CD4-positive, alpha-beta T cell treated with Interleukin-2 at 100 ng/mL for 4 hours (primary cell): ENCODE results near the gene ADGRB3.
"Not testable (repeated sequence)": the region's sequence is repeated elsewhere in the genome, so short reads cannot be mapped to it uniquely, and the experiment has no call there.

Source experiments
- DNase-seq: peaks from one replicate; pipeline ENCODE4 v3.0.0-alpha.2; 2020; ENCODE audit warnings: low spot score

The ADGRB3 gene

DNA sequence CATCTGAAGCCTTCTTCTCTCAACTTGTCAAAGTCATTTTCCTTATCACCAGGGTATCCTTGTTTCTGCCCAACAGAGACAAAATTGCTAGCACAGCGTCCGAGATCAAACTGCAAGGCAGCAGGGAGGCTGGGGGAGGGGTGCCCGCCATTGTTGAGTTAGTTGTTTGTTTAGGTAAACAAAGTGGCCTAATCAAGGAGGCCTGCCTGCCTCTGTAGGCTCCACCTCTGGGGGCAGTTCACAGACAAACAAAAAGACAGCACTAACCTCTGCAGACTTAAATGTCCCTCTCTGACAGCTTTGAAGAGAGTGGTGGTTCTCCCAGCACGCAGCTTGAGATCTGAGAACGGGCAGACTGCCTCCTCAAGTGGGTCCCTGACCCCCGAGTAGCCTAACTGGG lies 155.0 kb downstream of the ADGRB3 start:
- not testable (repeated sequence) for DNase-seq

DNA sequence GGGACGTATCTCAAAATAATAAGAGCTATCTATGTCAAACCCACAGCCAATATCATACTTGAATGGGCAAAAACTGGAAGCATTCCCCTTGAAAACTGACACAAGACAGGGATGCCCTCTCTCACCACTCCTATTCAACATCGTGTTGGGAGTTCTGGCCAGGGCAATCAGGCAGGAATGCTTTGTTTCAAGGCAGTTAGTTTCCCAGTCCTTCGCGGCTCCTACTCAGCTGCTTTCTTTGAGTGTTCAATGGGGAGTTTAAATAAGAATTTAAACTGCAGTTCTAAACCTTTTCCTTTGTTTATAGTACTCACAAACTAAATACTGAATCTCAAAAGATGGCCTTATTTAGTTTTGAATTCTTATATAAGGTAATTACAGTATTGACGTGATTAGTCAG lies 179.9 kb downstream of the ADGRB3 start:
- not testable (repeated sequence) for DNase-seq

DNA sequence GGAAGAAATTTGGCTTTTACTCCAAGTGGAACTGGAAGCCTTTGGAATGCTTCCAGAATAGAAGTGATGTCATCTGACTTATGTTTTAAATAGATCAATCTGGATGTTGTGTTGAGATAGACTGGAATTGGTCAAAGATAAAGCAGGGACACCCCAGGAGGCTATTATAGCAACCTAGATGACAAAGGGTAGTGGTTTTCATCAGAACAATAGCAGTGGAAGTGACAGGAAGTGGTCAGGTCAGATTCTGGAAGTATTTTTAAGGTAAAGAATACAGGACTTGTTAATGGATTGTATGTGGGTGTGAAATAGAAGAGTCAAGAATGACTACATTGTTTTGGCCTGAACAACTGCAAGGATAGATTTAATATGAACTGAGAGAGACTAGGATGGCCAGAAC lies 191.4 kb downstream of the ADGRB3 start:
- DNase-seq, result no peak

DNA sequence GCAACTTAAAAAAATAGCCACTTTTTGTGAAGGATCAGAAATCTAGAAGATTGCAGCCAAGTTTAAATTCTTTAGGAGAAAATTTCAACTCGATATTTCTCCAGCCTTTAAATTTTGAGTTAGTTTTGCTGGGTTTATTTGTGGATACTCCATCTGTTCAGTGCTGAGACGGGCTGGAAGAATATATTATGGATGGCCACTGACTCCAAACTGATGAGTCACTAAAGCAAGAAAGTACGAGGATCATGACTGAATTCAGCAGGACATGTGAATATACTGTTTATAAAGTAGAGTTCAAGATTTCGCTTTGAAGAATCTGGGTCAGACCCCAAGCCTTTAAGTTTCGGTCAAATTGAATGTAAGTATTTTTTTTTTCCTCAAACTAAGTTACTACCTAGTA lies 199.5 kb downstream of the ADGRB3 start:
- no peak for DNase-seq

DNA sequence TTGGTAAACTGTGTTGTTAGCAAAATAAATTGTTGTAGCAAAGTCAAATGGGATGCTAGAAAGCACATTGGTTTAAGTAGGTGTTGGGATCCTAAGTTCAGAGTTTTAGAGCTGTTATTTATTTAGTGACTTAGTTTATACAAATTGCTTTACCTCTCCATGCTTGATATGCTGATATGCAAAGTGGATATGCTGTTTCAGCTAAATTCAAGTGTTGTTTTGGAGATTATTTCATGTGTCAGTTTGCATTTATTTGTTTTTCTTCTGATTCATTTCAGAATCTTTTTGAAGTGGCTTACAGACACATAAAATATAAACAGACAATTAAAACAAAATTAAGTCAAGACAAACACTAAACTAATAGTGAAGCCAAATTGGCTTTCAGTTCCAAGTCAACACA lies 203.5 kb downstream of the ADGRB3 start:
- DNase-seq, result no peak

DNA sequence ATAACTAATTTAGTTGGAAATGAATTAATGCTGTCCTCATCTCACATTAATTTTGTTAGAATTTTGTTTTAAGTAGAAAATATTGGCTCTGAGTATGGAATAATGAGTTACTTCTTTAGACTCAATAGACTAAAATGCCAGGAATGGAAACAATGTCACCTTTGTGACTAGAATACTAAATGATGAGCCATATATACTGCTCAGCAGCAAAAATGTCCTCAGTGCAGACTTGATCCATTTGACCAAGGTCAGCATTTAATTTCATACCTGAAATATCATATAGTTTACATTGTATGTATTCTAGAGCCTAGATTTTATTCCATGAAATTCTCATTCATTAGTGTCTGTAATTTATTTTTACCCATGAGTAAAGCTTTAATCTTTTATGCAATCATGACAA lies 217.7 kb downstream of the ADGRB3 start:
- DNase-seq, result no peak

DNA sequence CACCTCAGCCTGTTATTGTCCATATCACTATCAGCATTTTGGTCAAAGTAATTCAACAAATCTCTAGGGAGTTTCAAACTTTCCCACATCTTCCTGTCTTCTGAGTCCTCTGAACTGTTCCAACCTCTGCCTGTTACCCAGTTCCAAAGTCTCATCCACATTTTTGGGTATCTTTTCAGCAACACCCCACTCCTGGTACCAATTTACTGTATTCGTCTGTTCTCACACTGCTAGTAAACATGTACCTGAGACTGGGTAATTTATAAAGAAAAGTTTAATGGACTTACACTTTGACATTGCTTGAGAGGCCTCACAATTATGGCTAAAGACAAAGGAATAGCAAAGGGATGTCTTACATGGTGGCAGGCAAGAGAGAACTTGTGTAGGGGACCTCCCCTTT lies 224.2 kb downstream of the ADGRB3 start:
- DNase-seq, result no peak

DNA sequence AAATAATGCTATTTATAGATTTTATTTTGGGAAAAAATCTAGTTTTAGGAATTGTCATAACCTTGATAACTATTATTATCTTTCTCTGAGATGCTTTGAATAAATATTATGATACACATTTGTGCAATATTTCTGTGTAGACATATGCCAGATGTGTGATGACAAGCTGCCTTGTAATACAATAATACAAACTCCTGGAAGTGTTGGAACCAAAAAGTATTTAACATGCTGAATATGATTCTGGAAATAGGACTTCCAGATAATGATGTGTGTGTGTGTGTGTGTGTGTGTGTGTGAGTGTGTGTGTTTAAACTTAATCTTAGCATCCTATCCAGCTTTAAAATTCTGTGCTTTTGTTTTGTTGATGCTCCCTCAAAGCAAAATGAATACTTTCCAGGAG lies 233.6 kb downstream of the ADGRB3 start:
- DNase-seq, result no peak

DNA sequence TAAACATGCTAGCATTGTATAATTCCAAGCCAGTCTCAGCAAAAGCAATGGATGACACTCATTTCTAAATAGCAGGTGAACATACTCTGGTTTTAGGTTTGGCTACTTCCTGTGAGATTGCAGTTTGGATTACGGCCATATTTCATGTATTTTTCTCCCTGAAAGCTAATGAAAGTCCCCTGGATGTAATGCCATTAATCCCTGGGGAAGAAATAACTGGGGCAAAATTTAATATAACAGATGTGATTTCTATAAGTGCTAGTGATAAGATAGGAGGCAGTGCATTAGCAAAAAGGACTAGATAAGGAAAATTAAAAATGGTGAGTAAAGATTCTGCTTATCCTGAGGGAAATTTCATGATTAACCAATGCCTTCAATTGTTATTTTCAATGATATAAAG lies 238.2 kb downstream of the ADGRB3 start:
- no peak for DNase-seq

DNA sequence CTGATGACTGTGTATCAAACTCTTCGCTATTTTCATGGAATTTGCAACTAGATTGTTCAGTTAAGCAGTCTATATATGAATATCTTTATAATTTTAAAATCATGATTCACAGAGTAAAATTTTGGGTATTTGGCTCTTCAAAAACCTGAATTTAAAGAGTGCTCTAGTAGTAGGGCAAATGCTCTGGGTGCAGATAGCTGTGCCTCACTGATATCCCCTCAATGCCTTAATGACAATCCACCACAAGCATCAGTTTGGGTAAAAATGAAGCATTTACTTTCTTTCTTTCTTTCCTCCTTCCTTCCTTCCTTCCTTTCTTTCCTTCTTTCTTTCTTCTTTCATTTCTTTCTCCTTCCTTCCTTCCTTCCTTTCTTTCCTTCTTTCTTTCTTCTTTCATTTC lies 239.7 kb downstream of the ADGRB3 start:
- DNase-seq, result no peak

DNA sequence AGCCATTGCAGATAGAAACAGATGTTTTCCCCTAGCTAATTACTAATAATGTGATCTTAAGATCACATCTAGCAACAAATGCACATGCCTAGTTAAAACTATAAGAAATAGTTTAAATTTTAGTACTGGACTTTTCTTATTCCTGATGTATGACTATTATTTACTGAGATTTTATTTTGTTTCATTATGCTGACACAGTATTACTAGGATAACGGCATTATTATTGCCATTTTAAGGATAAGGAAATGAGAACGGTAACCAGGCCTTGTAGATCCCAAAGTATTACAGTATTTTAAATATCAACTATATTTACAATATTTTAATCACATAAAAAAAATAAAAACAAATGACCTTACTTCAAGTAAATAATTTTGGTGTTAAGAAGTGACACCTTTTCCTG lies 240.3 kb downstream of the ADGRB3 start:
- no peak for DNase-seq

DNA sequence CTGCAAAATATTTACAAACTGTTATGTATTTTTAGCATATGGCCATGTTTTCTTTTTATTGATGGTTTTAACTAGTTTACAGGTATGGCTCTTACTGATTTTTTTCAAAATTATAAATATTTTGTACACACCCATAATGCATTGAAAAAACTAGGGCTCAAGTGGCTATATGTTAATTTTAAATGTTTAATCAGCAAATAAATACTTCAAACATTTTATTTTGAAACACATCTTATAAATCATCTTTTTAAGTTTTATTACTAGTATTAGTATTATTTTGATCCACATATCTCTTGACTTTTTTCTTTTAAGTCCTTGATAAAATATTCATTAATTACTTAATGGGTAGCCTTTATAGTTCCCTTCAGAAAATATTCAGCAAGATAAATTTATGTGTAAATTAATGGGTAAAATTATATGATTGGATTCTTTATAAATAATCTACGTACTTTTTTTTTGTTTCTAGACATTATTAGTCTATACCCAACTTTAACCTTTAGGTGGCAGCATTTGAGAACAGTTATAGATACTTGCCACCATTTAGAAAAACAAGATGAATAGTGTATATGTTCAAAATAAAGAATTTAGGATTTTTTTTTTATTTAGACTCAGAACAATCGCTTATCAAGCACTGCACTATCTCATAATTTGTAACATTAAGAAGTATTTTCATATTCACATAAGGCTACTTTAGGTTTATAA lies 241.9 kb downstream of the ADGRB3 start:
- DNase-seq, result no peak

DNA sequence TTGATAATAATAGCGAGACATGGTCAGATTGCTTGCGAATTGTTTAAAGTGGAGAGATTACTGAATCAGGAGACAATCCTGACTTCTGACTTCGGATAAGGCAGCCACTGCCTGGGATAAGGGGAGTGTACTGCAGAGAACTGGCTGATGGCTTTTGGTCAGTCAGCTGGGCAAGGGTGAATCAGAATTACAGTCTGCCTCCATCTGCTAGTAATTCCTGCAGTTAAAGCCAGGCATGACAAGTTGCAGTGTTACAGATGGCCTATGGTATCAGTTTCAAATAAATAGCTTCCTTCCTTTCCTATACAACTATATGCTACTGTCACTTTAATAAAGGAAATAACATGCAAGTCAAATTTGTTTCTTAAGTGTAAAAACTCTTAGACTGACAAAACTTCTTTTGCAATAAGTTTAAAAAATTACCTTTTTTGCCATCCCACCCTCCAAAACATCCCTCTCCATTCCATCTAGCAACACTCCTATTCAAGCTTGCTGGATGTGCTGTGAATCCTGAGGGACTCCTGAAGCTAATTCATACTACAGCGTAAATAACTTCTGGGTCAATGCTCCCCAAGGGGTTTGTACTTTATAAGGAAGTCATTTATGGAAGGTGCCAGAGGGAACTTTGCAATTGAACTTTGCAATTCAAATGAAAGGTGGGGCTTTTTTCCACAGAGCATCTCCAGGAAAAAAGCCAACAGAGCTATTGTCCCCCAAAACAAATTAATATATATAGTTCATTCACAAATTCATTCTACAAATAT lies 245.2 kb downstream of the ADGRB3 start:
- no peak for DNase-seq

DNA sequence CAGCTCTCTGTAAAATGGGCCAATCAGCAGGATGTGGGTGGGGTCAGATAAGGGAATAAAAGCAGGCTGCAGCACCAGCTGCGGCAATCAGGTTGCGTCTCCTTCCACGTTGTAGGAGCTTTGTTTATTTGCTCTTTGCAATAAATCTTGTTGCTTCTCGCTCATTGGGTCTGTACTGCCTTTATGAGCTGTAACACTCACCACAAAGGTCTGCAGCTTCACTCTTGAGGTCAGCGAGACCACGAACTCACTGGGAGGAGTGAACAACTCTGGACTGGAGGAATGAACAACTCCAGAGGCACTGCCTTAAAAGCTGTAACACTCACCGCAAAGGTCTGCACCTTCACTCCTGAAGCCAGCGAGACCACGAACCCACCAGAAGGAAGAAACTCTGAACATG lies 248.2 kb downstream of the ADGRB3 start:
- not testable (repeated sequence) for DNase-seq

DNA sequence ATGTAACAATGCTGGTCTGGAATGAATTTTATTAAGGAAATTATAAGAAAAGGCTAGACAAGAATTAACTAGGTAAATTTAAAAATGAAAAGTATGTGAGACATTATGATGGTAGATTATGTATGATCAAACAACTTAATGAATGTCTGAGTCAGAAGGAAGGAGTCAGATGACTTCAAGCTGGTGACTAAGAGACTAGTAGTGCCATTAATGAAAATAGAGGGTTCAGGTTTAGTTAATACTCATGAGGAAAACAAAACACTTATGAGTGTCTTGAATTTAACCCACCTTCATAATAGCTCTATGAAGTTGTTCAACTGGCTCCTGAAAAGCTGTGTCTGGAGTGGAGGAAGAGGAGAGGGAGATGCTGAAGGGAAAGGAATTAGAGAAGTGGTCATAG lies 256.3 kb downstream of the ADGRB3 start:
- no peak for DNase-seq

DNA sequence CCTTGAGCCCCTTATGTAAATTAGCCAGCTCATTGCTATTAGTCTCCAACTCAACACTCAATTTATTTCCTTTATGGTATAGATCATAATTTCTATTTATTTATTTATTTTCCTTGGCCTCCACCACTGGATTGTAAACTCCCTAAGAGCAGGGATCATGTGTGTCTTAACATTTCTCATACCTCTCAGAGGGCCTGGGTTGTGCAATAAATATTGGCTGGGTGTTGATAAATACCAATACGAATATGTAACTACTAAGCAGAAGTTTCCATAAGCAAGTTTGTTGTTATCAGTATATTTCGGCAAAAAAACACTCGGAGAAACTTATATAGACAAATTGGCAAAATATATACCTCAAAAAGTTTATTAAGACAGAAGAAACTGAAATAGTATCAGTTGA lies 257.4 kb downstream of the ADGRB3 start:
- no peak for DNase-seq

DNA sequence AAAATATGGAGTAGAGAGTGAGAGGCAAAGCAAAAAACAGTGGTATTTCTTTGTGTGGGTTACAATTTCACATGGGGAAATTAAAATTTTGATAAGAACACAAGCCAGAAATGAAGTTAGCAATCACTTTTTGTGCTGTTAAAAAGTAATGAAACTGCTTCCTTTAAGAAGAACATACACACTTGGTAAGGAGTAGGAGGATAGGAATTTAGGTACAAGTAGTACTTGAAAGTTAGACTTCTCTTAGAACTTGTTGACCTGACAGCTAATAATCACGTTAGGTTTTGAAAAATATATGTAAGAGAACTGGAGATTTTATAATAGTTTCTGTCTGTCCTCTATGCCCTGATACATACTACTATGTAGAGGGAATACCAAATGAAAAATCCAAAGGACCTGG lies 260.8 kb downstream of the ADGRB3 start:
- DNase-seq, result no peak

DNA sequence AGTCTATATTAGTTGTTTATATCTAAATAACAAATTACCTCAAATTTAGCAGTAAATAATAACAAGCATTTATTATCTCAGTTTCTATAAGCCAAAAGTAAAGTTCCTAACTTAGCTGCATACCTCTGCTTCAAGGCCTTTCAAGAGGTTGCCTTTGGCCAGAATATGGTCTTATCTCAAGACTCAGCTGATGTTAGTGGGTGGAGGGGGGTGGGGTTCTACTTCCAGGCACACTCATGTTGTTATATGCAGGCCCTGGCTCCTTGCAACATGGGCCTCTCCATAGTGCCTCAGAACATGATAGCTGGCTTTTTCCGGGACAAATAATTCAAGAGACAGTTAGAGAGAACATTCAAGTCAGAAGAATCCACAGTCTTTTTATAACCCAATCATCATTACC lies 266.0 kb downstream of the ADGRB3 start:
- DNase-seq, result no peak

DNA sequence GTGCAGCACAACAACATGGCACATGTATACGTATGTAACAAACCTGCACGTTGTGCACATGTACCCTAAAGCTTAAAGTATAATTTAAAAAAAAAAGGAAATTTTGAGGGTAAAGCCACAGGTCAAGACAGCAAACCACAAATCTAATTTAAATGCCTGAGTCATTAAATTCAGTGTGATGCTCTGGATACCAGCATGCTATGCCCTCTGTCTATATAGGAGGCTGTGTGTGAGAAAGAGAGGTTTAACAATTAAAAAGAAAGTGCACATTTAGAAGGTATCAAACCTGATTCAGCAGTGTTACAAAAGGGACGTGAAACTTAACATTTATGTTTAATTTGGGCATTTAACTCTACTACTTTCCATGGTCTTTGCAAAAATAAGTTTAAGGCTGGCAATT lies 276.3 kb downstream of the ADGRB3 start:
- DNase-seq, result no peak

DNA sequence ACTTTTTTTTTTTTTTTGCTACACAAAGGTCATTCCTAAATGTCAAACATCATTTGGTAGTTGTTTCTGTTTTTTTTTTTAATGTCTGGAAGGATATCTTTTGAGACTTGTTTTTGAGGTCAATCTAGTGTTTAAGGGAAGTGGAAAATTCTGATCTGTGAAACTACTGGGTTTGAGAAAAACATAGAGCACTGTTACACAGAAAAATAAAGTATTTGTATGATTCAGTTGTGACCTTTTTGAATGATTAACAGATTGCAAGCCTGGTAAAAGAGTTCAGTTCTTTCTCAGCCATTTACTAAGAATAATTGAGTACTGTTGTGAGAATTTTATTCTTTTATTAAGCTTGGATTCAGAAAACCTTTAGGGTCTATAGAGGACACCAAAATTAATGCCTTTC lies 276.7 kb downstream of the ADGRB3 start:
- no peak for DNase-seq

DNA sequence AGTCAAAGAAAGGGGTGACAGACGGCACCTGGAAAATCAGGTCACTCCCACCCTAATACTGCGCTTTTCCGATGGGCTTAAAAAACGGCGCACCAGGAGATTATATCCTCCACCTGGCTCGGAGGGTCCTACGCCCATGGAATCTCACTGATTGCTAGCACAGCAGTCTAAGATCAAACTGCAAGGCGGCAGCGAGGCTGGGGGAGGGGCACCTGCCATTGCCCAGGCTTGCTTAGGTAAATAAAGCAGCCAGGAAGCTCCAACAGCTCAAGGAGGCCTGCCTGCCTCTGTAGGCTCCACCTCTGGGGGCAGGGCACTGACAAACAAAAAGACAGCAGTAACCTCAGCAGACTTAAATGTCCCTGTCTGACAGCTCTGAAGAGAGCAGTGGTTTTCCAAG lies 277.7 kb downstream of the ADGRB3 start:
- not testable (repeated sequence) for DNase-seq

DNA sequence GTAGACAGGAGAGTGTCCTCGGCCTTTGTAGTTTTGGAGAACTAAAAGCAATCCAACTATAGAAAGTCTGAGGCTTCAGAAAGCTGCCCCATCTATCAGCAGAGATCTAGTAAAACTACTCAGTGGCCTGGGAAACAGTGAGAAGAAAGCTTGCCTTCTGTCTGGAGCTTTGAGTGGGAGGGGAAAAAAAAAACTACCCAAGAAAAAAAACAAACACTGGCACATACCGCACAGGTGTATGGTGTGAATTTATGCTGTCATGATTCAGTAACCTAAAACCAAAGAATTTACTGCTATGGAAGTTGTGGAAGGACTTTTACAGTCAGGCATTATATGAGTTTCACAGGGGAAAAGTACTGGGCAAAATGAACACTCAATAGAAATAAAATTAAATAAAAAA lies 280.5 kb downstream of the ADGRB3 start:
- no peak for DNase-seq

DNA sequence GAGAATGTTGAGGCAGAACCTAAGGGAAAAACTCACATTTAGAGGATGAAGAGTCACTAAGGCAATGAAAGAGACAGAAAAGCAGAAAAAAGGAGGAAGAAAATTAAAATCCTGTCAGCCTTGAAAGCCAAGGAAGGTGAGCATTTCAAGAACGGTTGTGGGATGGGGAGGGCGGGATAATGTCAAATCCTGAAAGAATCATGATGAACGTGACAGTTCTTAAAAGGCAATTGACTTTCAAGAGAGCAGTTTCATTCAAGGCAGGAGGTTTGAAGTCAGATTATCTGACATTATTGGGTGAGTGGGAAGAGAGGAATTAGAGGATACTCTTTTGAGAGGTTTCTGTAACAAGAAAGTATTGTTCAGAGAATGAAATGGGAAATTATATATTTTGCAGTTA lies 284.5 kb downstream of the ADGRB3 start:
- no peak for DNase-seq

DNA sequence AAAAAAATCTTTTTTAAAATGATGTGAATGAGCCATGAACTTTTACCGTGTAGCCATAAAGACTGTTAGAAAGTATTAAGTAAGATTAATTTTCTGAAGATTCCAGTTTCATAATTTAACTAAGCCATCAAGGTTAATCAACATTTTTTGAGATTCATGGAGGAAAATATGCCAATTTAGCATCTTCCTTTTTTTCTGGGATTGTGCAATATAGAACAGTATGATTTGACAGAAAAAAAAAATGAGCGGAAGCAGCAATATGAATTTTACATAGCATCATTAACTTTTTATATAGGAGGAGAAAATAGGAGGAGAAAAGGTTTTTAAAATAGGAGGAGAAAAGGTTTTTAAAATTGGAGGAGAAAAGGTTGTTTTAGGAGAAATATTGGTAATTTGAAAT lies 306.3 kb downstream of the ADGRB3 start:
- no peak for DNase-seq
